Gastrocnemius medialis (tissue), 4 donors: ENCODE results near the gene FCER1G. TPM values are rescaled to one million over a fixed set of nuclear protein-coding genes. Genes with fewer than 3 reads are reported as not detected.

Experiments used
- ATAC-seq, 2 donors: fragments of 150-250 bp; one replicate each; pipeline ENCODE4 v1.9.1; 2016
- DNase-seq, 2 donors: peaks; one replicate each; pipeline ENCODE4 v3.0.0-alpha.2; 2019
- H3K27ac ChIP-seq, 4 donors: fragments of 200-600 bp; sonication (generic); 1 replicate in 1 of 4; 2 replicates in 3 of 4; pipeline ENCODE4 v1.5.1; 2016 to 2018; ENCODE audit warnings: mild to moderate bottlenecking in 2 of 4, moderate library complexity in 1 of 4
- H3K27me3 ChIP-seq, 3 donors: fragments of 200-600 bp; sonication (generic) in 2 of 3; 1 replicate in 1 of 3; 2 replicates in 2 of 3; pipeline versions ENCODE4 v1.5.1 to v1.6.0; 2016 to 2019; ENCODE audit warnings: mild to moderate bottlenecking in 1 of 3, moderate library complexity in 1 of 3
- H3K36me3 ChIP-seq, 2 donors: fragments of 200-600 bp; sonication (generic) in 1 of 2; one replicate each; pipeline ENCODE4 v1.5.1; 2017 to 2018
- H3K4me1 ChIP-seq, 2 donors: fragments of 200-600 bp; sonication (generic) in 1 of 2; one replicate each; pipeline ENCODE4 v1.5.1; 2016 to 2017; ENCODE audit warnings: mild to moderate bottlenecking in 2 of 2
- H3K4me3 ChIP-seq, 4 donors: fragments of 200-600 bp; sonication (generic) in 3 of 4; 1 replicate in 1 of 4; 2 replicates in 3 of 4; pipeline ENCODE4 v1.5.1; 2016 to 2019; ENCODE audit warnings: mild to moderate bottlenecking in 2 of 4
- H3K9me3 ChIP-seq, 3 donors: fragments of 200-600 bp; sonication (generic) in 2 of 3; 1 replicate in 1 of 3; 2 replicates in 2 of 3; pipeline ENCODE4 v1.5.1; 2016 to 2019
- POLR2A ChIP-seq, 2 donors: fragments of 450-650 bp; IDR thresholded peaks; one replicate each; pipeline ENCODE4 v1.6.1; 2017; ENCODE audit warnings: antibody characterized with exemption in 2 of 2, mild to moderate bottlenecking in 2 of 2, moderate library complexity in 2 of 2
- in situ Hi-C, 4 donors: fragments of 200-750 bp; cut with MboI; loops; one replicate each; pipeline versions ENCODE4 v1.15.0 to v1.8.0; 2017; ENCODE audit warnings: low sequenced_read_pairs in 4 of 4
- intact Hi-C: fragments of 100-400 bp; cut with DNase I; formaldehyde crosslinking; loops from one replicate; pipeline ENCODE4 v1.15.1; 2023; ENCODE audit warnings: low total_unique reads
- total RNA-seq, 4 donors: library from RNA; depleted of rRNA; stranded (reverse); fragments of >200 nt; gene quantifications; one replicate each; pipeline versions ENCODE4 v1.1.0 to v1.2.3, GENCODE V29; 2016
- TF ChIP-seq, protein P1 (sequence below), 5 experiments: fragments of 450-650 bp in 3 of 5; fragments of 200-600 bp in 2 of 5; sonication (generic) in 2 of 5; IDR thresholded peaks in 4 of 5; conservative IDR thresholded peaks in 1 of 5; 1 replicate in 4 of 5; 2 replicates in 1 of 5; pipeline ENCODE4 v1.5.1; 2016 to 2019; ENCODE audit warnings: antibody characterized with exemption in 5 of 5, mild to moderate bottlenecking in 3 of 5, moderate library complexity in 3 of 5

FCER1G gene
- total RNA-seq, 4 donors from 2014 or later, result 4.2 to 20.4 (median 18.5) TPM

DNA sequence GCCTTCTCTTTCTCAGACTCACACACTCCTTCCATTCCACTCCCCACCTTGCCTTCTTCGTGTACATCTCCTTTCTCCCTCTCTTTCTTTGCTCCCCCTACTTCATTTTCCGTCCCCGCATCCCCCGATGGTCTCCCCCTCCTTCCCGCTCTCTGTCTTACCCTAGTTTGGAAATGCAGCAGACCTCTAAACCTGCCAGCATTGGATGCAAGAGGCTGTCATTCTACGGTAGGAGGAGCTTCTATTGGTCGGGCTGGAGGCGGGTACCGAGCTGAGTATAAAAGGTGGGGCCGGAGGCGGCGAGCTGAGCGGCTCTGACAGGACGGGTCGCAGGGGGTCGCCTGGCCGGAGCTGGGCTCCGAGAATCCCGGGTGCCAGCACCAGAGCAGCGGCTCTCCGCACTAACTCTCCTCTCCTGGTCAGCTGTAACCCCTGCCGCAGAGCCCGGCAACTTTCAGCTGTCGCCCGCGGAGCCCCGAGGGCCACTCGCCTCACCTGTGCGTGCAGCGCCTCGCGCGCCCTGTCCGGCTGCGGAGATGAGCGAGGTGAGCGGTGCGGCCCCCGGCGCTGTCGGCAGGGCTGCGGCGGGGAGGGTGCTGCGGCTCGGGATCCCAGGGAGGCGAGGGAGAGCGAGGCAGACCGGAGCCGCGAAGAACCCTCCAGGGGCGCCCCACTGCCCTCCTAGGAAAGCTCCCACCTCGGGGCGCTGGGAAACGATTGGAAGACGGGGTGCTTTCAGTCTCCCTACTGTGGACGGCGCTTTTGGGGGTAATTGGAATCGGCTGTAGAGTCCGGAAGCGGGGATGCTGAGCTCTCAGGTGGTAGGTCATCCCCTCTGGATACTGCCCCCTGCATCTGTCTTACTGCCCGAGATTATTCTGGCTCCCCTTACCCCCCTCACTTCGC is 43.6 kb downstream of the FCER1G start, which contains the start of gene PCP4L1:
PCP4L1 (plus strand) TSS at position 307 of the 906 bp plus-strand sequence; CDS start at position 537, 230 bp downstream.
- Histone ChIP-seq H3K27me3 (peaks cover 38 to 46% (median 45%) of the 10 kb centered on the region in 3 donors), H3K36me3 (no peaks in the 10 kb centered on the region), H3K27ac (no peak within 1 kb of the TSS), H3K4me1 (peaks cover 0 to 4% of the 10 kb centered on the region in 2 donors), H3K4me3 (peak within 1 kb of the TSS; percentile 7 to 44 (median 34)), H3K9me3 (peaks cover 0 to 7% (median 4%) of the 10 kb centered on the region in 3 donors)
- no peak for TF ChIP-seq POLR2A (IDR thresholded peaks at IDR 0.05)
- TF ChIP-seq, protein P1, sequence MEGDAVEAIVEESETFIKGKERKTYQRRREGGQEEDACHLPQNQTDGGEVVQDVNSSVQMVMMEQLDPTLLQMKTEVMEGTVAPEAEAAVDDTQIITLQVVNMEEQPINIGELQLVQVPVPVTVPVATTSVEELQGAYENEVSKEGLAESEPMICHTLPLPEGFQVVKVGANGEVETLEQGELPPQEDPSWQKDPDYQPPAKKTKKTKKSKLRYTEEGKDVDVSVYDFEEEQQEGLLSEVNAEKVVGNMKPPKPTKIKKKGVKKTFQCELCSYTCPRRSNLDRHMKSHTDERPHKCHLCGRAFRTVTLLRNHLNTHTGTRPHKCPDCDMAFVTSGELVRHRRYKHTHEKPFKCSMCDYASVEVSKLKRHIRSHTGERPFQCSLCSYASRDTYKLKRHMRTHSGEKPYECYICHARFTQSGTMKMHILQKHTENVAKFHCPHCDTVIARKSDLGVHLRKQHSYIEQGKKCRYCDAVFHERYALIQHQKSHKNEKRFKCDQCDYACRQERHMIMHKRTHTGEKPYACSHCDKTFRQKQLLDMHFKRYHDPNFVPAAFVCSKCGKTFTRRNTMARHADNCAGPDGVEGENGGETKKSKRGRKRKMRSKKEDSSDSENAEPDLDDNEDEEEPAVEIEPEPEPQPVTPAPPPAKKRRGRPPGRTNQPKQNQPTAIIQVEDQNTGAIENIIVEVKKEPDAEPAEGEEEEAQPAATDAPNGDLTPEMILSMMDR (IDR thresholded peaks at IDR 0.05 in 4 of 5, conservative IDR thresholded peaks at IDR 0.05 in 1 of 5), result no peak
- intact Hi-C loops, result no loop called here
- in situ Hi-C loops, result no loop called here
- DNase-seq (no peak), ATAC-seq (no peak)

DNA sequence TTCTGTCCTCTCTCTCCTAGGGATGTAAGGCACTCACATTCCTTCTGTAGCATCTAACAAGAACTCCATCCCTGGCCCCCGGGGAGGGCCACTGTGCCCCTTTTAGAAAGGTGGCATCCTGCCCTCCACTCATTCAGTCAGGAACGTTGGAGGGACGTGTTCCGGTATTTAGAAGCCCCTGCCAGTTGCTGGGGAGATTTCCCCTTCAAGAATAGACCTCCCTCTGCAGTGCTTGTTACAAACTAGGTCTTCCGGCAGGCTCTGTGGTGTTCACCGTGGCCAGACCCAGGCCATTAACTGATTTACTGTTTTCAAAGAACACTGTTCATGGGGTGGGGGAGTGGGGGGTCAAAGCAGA is 44.2 kb downstream of the FCER1G start:
- TF ChIP-seq POLR2A (IDR thresholded peaks at IDR 0.05), result no peak
- TF ChIP-seq, protein P1 (IDR thresholded peaks at IDR 0.05 in 4 of 5, conservative IDR thresholded peaks at IDR 0.05 in 1 of 5), result no peak
- DNase-seq, result no peak
- Histone ChIP-seq H3K27me3 (peaks cover 38 to 46% (median 45%) of the 10 kb centered on the region in 3 donors), H3K9me3 (peaks cover 0 to 7% (median 4%) of the 10 kb centered on the region in 3 donors), H3K4me3 (peak overlapping the region in 1 of 4 donors; percentile 44), H3K36me3 (no peaks in the 10 kb centered on the region), H3K27ac (no peak overlapping the region), H3K4me1 (peaks cover 0 to 4% of the 10 kb centered on the region in 2 donors)
- intact Hi-C loops, result no loop called here
- in situ Hi-C loops, result no loop called here
- no peak for ATAC-seq

DNA sequence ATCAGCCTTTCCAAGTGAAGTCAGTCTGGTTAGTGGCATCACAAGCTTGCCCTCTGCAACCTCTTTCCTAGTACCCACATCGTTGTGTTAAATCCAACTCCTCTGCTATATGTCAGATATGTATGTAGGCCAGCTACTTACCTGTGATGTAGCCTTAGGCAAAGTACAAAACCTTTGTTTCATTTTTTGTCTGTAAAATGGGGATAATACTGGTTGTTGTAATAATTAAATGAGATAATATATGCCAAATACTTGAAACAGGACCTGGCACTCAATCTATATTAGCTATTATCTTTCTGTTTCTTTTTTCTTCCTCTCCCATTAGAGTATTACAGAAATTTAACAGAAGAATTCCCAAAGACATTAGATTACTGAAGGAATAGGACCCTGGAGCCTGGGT is 44.7 kb downstream of the FCER1G start:
- in situ Hi-C loops (no loop called here), intact Hi-C loops (no loop called here)
- Histone ChIP-seq H3K4me1 (peaks cover 0 to 4% of the 10 kb centered on the region in 2 donors), H3K27me3 (peaks cover 38 to 46% (median 45%) of the 10 kb centered on the region in 3 donors), H3K36me3 (no peaks in the 10 kb centered on the region), H3K4me3 (no peak overlapping the region), H3K27ac (no peak overlapping the region), H3K9me3 (peaks cover 0 to 7% (median 4%) of the 10 kb centered on the region in 3 donors)
- TF ChIP-seq, protein P1 (IDR thresholded peaks at IDR 0.05 in 4 of 5, conservative IDR thresholded peaks at IDR 0.05 in 1 of 5), result no peak
- TF ChIP-seq POLR2A (IDR thresholded peaks at IDR 0.05), result no peak
- DNase-seq (no peak), ATAC-seq (no peak)

DNA sequence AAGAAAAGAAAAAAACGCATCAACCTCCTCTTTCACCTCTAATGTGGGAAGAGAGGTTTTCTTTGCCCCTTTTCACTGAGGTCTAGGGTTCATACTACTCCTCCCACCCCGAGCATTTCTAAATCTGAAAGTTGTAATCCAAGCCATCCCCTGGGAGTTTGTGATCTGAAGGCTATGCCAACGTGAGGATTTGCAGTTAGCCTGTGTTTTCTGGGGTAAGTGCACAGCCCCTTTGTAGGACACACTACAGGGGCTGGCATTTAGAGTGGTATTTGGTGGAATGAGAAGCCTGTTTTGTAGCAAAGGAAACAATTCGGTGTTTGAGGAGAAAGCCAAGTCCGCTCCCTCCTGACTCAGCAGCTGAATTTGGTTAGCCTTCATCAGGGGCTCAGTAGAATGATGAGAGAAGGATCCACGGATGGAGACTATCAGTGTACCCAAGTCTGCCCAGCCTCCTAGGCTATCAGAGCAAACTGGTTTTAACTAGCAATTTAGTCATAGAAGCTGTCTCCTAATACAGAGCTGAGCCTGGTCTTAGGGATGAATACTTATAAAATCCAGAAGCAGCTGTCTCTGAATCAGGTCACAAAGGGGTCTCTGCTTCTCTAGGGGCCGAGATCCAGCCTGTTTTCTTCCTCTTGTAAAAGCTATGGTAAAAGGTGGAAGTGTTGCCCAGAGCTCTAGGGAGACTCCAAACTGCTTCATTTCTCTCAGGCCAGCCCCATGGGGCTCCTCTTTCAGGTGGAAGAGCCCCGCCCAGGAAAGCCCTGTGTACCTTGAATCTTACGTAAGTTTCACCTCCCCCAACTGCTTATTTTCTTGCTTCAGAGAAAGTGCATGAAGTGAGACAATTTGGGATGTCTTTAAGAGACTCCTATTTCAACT is 45.5 kb downstream of the FCER1G start:
- Histone ChIP-seq H3K4me1 (peaks cover 0 to 4% of the 10 kb centered on the region in 2 donors), H3K36me3 (no peaks in the 10 kb centered on the region), H3K27ac (no peak overlapping the region), H3K9me3 (peaks cover 0 to 7% (median 4%) of the 10 kb centered on the region in 3 donors), H3K4me3 (no peak overlapping the region), H3K27me3 (peaks cover 38 to 46% (median 45%) of the 10 kb centered on the region in 3 donors)
- intact Hi-C loops, result no loop called here
- ATAC-seq (no peak), DNase-seq (no peak)
- in situ Hi-C loops, result no loop called here
- no peak for TF ChIP-seq POLR2A (IDR thresholded peaks at IDR 0.05)
- TF ChIP-seq, protein P1 (IDR thresholded peaks at IDR 0.05 in 4 of 5, conservative IDR thresholded peaks at IDR 0.05 in 1 of 5), result no peak
